ENCODE data around the gene CEP57L1.

GRCh38 chr6:109103942-109104341, 8.6 kb downstream of the CEP57L1 start:
- TF ChIP-seq CTCF (IDR thresholded peaks at IDR 0.05; ENCODE audit: low read depth, low read length, missing input control) (no peak), MAX (IDR thresholded peaks at IDR 0.05) (no peak), REST (IDR thresholded peaks at IDR 0.05) (no peak), JUND (IDR thresholded peaks at IDR 0.05) (no peak)

Measured in liver (tissue), 3 donors.